Endothelial cell of hepatic sinusoid (primary cell): ENCODE measurements around the gene CCHCR1.

ENCODE experiments used
- in situ Hi-C: cut with HindIII; loops from 2 replicates; pipeline ENCODE4 v1.10.0; 2017; ENCODE audit warnings: low sequenced_read_pairs

The CCHCR1 gene

DNA sequence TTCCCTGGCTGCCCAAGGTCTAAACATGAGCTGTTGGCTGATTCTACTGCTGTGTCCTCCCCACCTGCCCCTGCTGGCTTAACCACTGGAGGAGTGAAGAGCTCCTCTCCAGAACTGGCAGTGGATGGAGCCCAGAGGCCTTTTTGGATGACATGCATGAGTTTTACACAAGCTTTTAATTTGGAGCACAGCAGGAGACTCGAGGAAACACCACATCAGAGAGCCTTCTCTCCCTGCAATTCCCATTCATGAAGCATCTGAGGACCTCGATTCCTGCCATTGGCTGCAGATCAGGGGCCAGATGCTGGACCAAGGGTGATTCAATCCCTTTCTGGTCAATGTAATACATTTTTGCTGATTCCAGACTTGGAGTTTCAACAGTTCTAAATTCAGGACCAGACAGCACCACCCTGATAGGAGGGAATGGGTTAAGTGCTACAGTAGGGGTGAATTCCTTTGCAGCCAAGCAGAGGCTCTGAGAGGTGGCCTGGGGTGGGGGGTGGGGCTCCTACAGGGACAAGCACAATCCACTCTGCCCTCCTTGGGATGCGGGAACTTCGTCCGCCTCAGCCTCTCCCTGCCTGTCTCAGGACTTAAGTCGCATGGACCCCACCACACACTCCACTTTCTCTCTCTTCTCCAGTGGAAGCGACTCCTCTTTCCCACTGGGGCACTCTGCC lies 43.6 kb downstream of the CCHCR1 start:
- in situ Hi-C loops = no loop called here

- in situ Hi-C loops = no loop called here
These were observed 45.1 kb downstream of the CCHCR1 start, which contains the start of gene C6orf15 for GRCh38 chr6:31112478-31112877. Gene C6orf15 (minus strand): TSS chr6:31112575. CDS start chr6:31112555, 20 bp downstream.

GRCh38 chr6:31111712-31112111 lies 45.9 kb downstream of the CCHCR1 start:
- in situ Hi-C loops = no loop called here

GRCh38 chr6:31110825-31111582 lies 46.6 kb downstream of the CCHCR1 start:
- in situ Hi-C loops = no loop called here

- in situ Hi-C loops = no loop called here
These were observed 50.5 kb downstream of the CCHCR1 start for GRCh38 chr6:31107052-31107451.

GRCh38 chr6:31103136-31103535 lies 54.5 kb downstream of the CCHCR1 start:
- in situ Hi-C loops = no loop called here

DNA sequence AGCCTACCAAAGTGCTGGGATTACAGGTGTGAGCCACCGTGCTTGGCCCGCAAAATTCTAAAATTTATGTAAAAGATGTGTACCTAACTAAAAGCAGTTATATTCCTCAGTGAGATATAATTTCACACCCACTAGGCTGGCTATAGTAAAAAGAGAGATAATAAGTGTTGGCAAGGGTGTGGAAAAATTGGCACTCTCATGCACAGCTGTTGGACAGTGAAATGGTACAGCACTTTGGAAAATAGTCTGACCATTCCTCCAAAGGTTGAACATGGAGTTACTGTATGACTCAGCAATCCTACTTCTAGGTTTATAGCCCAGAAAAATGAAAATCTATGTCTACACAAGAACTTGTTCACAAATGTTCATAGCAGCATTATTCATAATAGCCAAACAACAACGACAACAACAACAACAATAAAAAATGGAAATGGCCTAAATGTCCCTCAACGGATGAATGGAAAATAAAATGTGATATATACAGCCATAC lies 59.1 kb downstream of the CCHCR1 start:
- in situ Hi-C loops = no loop called here

- in situ Hi-C loops = no loop called here
These were observed 60.9 kb downstream of the CCHCR1 start for GRCh38 chr6:31096656-31097055.

GRCh38 chr6:31096215-31096614 lies 61.4 kb downstream of the CCHCR1 start:
- in situ Hi-C loops = no loop called here

DNA sequence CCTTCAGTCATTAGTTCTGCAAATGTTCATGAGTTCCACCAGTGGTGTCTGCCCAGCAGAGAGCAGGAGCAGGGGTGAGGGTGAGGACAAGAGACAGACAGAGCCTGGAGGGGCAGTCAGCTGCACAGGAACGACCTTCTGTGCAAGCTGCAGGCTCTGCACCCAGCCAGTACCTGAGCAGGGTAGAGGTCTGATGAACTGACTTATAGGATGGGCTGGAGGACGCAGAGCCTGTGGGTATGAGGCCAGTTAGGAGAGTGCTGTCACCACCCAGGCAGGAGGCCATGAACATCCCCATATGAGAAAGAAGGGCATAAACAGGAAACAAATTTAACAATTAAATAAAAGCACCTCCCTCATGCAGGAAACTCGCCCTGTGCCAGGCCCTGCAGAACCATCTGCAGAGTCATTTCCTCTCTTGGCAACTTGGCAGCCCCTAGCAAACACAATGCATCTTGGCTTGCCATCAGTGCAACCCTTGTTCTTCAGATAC lies 63.2 kb downstream of the CCHCR1 start:
- in situ Hi-C loops = no loop called here

- in situ Hi-C loops = no loop called here
These were observed 64.7 kb downstream of the CCHCR1 start for GRCh38 chr6:31092769-31093505.
